Neural progenitor cell (in vitro differentiated cells): Measurements from ENCODE around the gene CSK.

Source experiments
- CTCF ChIP-seq: fragments of 200-600 bp; sonication (generic); IDR thresholded peaks from 2 replicates; pipeline ENCODE4 v1.5.1; 2017; ENCODE audit warnings: antibody characterized with exemption, mild to moderate bottlenecking
- EZH2 ChIP-seq: fragments of 200-600 bp; sonication (generic); IDR thresholded peaks from 2 replicates; pipeline ENCODE4 v1.6.1; 2017; ENCODE audit warnings: antibody characterized with exemption, mild to moderate bottlenecking, moderate library complexity
- EZH2phosphoT487 ChIP-seq: fragments of 200-600 bp; sonication (generic); IDR thresholded peaks from 2 replicates; pipeline ENCODE4 v1.6.1; 2017; ENCODE audit warnings: antibody characterized with exemption

GRCh38 chr15:74777769-74778598 is 3.9 kb upstream of the CSK start:
- no peak for TF ChIP-seq CTCF
- TF ChIP-seq EZH2: no peak
- no peak for TF ChIP-seq EZH2phosphoT487
